Astrocyte of the spinal cord (primary cell): ENCODE measurements around the gene ABLIM2.

Source experiments
- DNase-seq: peaks from one replicate; pipeline ENCODE4 v3.0.0; 2011; ENCODE audit warnings: low read depth, low spot score
- H3K4me3 ChIP-seq: 2 replicates; pipeline ENCODE4 v1.5.1; 2011; ENCODE audit warnings: low read depth, mild to moderate bottlenecking, low read length, moderate library complexity
- in situ Hi-C: cut with HindIII; loops from 2 replicates; pipeline ENCODE4 v1.10.0; 2017; ENCODE audit warnings: low sequenced_read_pairs
- TF ChIP-seq, protein P1 (sequence below): IDR thresholded peaks from 2 replicates; pipeline ENCODE4 v1.5.1; 2012; ENCODE audit warnings: low read depth, mild to moderate bottlenecking, low read length, inconsistent platforms

Gene ABLIM2

DNA sequence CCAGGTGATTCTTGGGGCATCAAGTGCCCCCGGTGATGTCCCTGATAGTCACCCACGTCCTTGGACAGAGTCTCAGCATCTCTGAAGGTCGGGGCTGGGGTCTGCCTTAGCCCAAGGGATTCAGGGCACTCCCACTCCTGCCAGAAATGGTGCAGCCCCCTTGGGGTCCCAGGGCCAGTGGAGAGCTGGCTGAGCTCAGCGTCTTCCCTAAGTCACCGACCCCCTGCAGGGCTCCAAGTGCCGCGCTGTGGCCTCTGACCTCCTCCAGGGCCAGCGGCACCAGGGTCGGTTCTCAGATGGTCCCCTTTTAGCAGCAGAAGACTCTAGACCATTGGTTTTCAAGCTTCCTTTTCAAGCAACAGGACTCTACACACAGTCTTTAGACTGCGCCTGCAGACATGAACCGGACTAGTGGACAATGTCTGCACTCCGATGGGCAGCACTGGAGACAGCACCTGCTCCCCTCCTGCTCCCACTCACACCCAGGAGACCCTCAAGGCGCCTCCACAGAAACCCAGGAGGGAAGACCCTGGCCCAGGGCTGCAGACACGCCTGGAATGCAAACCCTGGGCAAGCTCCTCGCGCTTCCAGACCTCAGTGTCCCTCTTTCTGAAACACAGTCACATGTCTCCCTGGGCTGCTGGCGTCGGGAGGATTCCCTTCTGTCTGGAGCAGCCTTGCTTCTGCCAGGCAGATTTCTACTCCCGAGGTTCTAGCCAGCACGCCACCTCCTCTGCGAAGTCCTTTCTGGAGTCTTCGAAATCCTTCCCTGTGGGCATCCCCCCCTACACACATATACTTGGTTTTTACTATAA, 53.9 kb downstream of the ABLIM2 start:
- in situ Hi-C loops, result no loop called here
- no peak overlapping the region for H3K4me3 ChIP-seq
- TF ChIP-seq, protein P1, sequence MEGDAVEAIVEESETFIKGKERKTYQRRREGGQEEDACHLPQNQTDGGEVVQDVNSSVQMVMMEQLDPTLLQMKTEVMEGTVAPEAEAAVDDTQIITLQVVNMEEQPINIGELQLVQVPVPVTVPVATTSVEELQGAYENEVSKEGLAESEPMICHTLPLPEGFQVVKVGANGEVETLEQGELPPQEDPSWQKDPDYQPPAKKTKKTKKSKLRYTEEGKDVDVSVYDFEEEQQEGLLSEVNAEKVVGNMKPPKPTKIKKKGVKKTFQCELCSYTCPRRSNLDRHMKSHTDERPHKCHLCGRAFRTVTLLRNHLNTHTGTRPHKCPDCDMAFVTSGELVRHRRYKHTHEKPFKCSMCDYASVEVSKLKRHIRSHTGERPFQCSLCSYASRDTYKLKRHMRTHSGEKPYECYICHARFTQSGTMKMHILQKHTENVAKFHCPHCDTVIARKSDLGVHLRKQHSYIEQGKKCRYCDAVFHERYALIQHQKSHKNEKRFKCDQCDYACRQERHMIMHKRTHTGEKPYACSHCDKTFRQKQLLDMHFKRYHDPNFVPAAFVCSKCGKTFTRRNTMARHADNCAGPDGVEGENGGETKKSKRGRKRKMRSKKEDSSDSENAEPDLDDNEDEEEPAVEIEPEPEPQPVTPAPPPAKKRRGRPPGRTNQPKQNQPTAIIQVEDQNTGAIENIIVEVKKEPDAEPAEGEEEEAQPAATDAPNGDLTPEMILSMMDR, result no peak
- DNase-seq, result no peak

DNA sequence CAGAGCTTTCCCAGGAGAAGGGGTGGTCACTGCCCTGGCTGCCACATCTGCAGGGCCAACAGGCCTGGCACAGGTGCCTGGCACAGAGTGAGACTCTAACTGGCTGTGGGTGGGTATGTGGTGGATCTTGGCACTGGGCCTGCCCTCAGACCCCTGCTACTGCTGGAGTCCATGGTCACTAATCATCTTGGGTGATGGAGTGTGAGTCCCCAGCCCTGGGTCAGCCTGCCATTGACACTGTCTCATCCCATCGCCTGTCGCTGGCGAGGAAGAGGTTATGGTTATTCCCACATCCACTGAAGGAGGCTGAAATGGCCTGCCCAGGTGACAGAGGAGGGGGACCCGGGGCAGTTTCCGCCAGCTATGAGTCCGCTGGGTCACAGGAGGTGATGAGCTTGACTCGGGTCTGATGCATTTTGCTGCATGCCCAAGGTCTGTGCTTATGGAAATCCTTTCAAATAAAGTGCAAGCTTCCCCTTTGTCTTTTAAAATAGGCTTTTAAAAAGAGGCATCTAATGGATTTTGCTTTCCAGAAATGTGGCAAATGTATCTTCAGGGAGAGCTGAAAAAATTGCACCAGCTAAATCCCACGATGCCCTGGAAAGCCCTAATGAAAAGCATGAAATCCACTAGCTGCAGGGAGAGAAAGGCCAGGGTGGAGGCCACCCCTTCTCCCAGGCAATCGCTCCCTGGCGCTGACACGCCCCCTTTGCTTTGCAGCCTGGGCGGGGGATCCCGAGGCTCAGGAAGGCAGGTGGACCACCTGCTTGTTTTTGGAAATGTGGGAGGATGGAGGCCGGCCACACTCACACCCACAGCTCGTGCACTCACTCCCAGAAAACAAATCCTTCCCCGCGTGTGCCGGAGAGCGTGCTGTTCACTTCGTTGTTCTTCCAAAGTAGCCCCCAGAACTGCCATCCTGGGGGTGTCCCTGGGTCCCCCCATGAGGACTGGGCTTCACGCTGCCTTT, 54.9 kb downstream of the ABLIM2 start:
- DNase-seq, result no peak
- TF ChIP-seq, protein P1, result no peak
- H3K4me3 ChIP-seq, result no peak overlapping the region
- in situ Hi-C loops, result no loop called here

DNA sequence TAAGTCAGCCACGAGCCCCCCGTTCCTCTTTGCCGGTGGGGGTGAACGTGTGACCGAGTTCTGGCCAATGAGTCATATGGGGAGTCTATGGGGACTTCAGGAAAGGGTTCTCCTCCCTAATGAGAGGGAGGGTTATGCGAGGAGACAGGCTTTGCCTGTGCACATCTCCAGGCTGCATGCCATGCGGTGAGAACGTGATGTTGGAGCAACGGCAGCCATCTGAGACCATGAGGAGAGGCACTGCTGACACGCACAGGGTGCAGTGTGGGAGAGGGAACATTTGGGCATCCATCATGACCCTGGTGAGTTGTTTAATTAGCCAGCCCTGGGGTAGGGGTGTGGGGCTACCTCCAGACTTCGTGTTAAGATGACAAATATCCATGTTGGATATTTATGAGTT, 55.8 kb downstream of the ABLIM2 start:
- TF ChIP-seq, protein P1, result no peak
- DNase-seq, result no peak
- in situ Hi-C loops, result no loop called here
- H3K4me3 ChIP-seq, result no peak overlapping the region

DNA sequence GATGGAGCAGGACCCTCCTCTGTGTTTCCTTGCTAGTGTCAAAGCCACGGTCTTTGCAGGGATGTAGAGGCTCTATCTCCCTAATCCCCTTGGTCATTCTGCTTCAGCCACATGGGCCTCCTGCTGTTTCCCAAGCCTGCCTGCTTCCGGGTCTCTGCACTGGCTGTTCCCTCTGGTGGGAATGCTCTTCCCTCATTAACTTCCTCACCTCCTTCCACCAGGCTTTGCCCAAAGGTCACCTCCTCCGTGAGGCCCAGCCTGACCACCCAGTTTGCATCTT, 56.6 kb downstream of the ABLIM2 start:
- DNase-seq, result no peak
- no peak overlapping the region for H3K4me3 ChIP-seq
- TF ChIP-seq, protein P1, result no peak
- in situ Hi-C loops, result no loop called here

DNA sequence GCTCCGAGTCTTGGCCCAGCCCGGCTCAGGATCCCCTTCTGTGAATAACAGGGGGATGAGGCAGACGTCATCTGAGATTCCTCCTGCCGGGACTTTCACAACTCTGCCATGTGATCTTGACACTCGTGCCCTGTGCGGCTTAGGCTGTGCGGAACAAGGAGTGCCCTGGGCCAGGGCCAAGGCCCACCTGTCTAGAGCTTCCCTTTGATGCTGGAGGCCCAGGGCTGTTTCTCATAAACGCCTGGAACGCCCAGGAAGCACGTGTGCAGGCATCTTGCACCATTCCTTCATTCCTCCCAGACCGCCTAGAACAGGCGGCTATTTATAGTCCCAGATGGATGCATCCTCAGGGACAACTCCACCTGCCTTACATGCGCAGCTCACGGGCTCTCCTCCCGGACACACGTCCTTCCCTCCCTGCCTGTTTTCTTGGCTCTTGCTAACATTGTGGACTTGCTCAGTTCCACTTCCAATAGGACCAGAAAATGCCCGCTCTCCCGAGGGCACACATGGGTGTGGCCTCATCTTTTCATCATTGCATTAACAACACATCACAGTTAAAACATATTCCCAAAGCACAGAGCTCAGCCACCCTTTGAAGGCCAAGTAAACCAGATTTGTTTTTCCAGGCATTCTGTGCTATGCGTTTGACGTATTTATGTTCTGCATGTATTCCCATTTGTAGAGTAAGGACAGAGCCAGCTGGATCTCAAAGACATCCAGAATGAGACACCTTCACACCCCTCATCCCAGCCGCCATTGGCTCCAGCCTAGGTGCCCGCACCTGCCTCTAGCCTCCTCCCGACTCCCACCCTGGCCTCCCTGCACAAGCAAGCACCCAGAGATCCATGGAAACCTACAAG, 57.2 kb downstream of the ABLIM2 start:
- DNase-seq, result no peak
- no peak overlapping the region for H3K4me3 ChIP-seq
- in situ Hi-C loops, result no loop called here
- TF ChIP-seq, protein P1, result no peak

DNA sequence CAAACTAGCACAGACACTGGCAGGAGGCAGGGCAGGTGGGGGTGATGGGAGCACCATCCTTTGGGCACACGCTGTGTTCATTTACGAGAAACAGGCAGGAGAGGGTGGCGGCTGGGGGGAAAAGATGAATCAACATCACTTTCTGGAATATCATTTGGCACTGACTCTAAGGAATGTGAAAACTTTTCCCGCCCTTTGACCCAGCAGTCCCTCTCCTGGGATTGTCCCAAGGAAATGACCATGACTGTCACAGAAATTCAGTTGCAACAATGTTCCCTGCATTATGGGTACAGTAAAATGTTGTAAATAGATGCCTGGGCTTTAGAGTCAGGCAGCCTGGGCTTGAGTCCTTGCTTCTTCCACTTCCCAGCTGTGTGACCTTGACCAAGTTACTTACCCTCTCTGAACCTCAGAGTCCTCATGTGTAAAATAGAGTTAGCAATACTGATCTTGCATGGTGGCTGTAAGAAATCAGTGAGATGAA, 58.6 kb downstream of the ABLIM2 start:
- in situ Hi-C loops, result no loop called here

More for the DNA sequence above, 58.6 kb downstream of the ABLIM2 start:
- DNase-seq, result no peak
- no peak overlapping the region for H3K4me3 ChIP-seq
- TF ChIP-seq, protein P1, result no peak
